Progenitor cell of endocrine pancreas (in vitro differentiated cells): Measurements from ENCODE around the gene ZNF79. TPM values are rescaled to one million over a fixed set of nuclear protein-coding genes. Genes with fewer than 3 reads are reported as not detected.

Experiments
- DNase-seq: peaks from one replicate; pipeline ENCODE4 v3.0.0; 2021; ENCODE audit warnings: low spot score; ENCODE audit not compliant: unreplicated experiment
- H3K27ac Mint-ChIP-seq: 2 replicates; pipeline ENCODE4 v1.8.0; 2021; ENCODE audit warnings: mild to moderate bottlenecking, moderate library complexity, mixed read lengths
- H3K27me3 Mint-ChIP-seq: 2 replicates; pipeline ENCODE4 v1.8.0; 2021; ENCODE audit warnings: mixed read lengths
- H3K36me3 Mint-ChIP-seq: 2 replicates; pipeline ENCODE4 v1.8.0; 2022; ENCODE audit warnings: mixed read lengths; ENCODE audit not compliant: insufficient read depth
- H3K4me1 Mint-ChIP-seq: 2 replicates; pipeline ENCODE4 v1.8.0; 2021; ENCODE audit warnings: low read depth, mixed read lengths
- H3K4me3 Mint-ChIP-seq: 2 replicates; pipeline ENCODE4 v1.8.0; 2021; ENCODE audit warnings: low read depth, mild to moderate bottlenecking, moderate library complexity, mixed read lengths
- H3K9me3 Mint-ChIP-seq: 2 replicates; pipeline ENCODE4 v1.8.0; 2021; ENCODE audit warnings: low read depth, mixed read lengths
- total RNA-seq: library from RNA; stranded (reverse); gene quantifications from 2 replicates; pipeline ENCODE4 v1.2.1, GENCODE V29; 2021
- TF ChIP-seq, protein P1 (sequence below): fragments of 200-600 bp; sonication (generic); IDR thresholded peaks from one replicate; pipeline ENCODE4 v1.5.0; 2021; ENCODE audit warnings: antibody characterized with exemption, mild to moderate bottlenecking; ENCODE audit not compliant: unreplicated experiment

ZNF79 gene
- total RNA-seq, 1 donor from 2014 or later: 12.4 TPM

GRCh38 chr9:127405344-127406125 is 18.6 kb upstream of the ZNF79 start:
- no peak overlapping the region for H3K27ac Mint-ChIP-seq
- H3K9me3 Mint-ChIP-seq: no peaks in the 10 kb centered on the region
- H3K27me3 Mint-ChIP-seq: no peaks in the 10 kb centered on the region
- no peak overlapping the region for H3K4me3 Mint-ChIP-seq
- no peak for DNase-seq
- H3K36me3 Mint-ChIP-seq: peaks cover 9% of the 10 kb centered on the region
- peaks cover 7% of the 10 kb centered on the region for H3K4me1 Mint-ChIP-seq
- TF ChIP-seq, protein P1, sequence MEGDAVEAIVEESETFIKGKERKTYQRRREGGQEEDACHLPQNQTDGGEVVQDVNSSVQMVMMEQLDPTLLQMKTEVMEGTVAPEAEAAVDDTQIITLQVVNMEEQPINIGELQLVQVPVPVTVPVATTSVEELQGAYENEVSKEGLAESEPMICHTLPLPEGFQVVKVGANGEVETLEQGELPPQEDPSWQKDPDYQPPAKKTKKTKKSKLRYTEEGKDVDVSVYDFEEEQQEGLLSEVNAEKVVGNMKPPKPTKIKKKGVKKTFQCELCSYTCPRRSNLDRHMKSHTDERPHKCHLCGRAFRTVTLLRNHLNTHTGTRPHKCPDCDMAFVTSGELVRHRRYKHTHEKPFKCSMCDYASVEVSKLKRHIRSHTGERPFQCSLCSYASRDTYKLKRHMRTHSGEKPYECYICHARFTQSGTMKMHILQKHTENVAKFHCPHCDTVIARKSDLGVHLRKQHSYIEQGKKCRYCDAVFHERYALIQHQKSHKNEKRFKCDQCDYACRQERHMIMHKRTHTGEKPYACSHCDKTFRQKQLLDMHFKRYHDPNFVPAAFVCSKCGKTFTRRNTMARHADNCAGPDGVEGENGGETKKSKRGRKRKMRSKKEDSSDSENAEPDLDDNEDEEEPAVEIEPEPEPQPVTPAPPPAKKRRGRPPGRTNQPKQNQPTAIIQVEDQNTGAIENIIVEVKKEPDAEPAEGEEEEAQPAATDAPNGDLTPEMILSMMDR: no peak

- H3K4me3 Mint-ChIP-seq: no peak overlapping the region
- H3K27ac Mint-ChIP-seq: no peak overlapping the region
- no peaks in the 10 kb centered on the region for H3K27me3 Mint-ChIP-seq
- H3K9me3 Mint-ChIP-seq: no peaks in the 10 kb centered on the region
- TF ChIP-seq, protein P1: no peak
- H3K36me3 Mint-ChIP-seq: peaks cover 7% of the 10 kb centered on the region
- no peak for DNase-seq
- H3K4me1 Mint-ChIP-seq: peaks cover 7% of the 10 kb centered on the region
Measured at GRCh38 chr9:127406799-127407491, 17.2 kb upstream of the ZNF79 start.

DNA sequence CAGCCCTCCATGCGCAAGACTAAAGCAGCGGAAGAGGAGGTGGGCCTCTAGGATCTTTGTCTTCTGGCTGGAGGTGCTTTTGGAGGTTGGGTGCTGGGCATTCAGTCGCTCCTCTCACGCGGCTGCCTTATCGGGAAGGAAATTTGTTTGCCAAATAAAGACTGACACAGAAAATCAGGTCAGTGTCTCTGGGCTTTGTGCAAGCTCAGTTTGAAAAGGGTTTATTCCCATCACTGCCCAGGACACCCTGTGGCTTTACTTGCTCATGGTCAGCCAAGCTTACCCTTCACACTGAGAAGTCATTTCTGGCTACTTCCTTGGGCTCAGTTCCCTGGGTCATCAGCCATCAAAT is 16.7 kb upstream of the ZNF79 start:
- no peak overlapping the region for H3K4me3 Mint-ChIP-seq
- H3K4me1 Mint-ChIP-seq: peaks cover 7% of the 10 kb centered on the region
- H3K27me3 Mint-ChIP-seq: no peaks in the 10 kb centered on the region
- H3K27ac Mint-ChIP-seq: no peak overlapping the region
- no peak for DNase-seq
- TF ChIP-seq, protein P1: no peak
- no peaks in the 10 kb centered on the region for H3K9me3 Mint-ChIP-seq
- H3K36me3 Mint-ChIP-seq: peaks cover 5% of the 10 kb centered on the region

DNA sequence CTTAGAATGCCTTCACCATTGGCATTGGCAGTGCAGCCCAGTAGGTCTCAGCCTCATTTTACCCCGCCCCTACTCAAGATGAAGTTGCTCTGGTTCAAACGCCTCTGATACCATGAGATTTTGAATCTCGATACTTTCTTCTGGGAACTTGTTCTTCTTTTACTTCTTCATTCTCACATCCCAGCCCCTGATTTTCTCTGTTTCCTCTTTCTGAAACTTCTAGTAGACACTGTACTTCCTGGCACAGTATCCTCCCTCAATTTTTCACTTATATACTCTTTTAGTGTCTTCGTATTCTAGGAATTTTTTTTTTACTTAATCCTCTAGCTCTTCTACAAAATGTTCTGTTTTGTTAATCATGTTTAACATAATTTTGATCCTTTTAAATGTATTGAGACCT is 13.1 kb upstream of the ZNF79 start:
- Mint-ChIP-seq H3K9me3 (no peaks in the 10 kb centered on the region), H3K4me1 (peaks cover 7% of the 10 kb centered on the region), H3K4me3 (no peak overlapping the region), H3K36me3 (peaks cover 4% of the 10 kb centered on the region), H3K27ac (no peak overlapping the region), H3K27me3 (no peaks in the 10 kb centered on the region)
- DNase-seq: no peak
- TF ChIP-seq, protein P1: no peak

DNA sequence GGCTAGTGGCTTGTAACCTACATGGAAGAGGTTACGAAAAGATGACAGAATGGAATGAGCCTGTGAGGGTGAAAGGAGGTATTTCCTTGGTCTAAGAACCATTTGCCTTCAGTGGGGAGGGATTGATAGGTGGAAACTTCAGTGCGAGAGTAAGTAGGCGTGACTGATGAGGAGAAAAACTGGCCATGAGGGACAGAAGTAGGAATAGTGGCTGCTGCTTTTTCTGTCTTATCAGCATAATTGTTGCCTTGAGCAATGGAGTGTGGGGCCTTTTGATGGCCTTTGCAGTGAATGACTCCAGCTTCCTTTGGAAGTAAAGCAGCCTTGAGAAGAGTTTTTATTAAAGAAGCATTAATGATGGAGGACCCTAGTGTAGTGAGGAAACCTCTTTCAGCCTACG is 9.0 kb upstream of the ZNF79 start:
- H3K27ac Mint-ChIP-seq: peak overlapping the region; percentile 35
- no peak for DNase-seq
- TF ChIP-seq, protein P1: no peak
- peaks cover 2% of the 10 kb centered on the region for H3K36me3 Mint-ChIP-seq
- no peaks in the 10 kb centered on the region for H3K27me3 Mint-ChIP-seq
- no peaks in the 10 kb centered on the region for H3K9me3 Mint-ChIP-seq
- no peak overlapping the region for H3K4me3 Mint-ChIP-seq
- peaks cover 5% of the 10 kb centered on the region for H3K4me1 Mint-ChIP-seq
